ENCODE measurements around the gene TEN1.

The TEN1 gene

GRCh38 chr17:75998327-75998795 lies 19.3 kb downstream of the TEN1 start:
- H3K4me3 ChIP-seq = no peak overlapping the region
- DNase-seq (ENCODE audit: low read depth, low spot score) = no peak
- no peak overlapping the region for H3K9ac ChIP-seq (ENCODE audit: insufficient read length)
- no peaks in the 10 kb centered on the region for H3K36me3 ChIP-seq (ENCODE audit: insufficient read depth, low read length)
- H3K9me3 ChIP-seq (ENCODE audit: low read depth, low read length) = no peaks in the 10 kb centered on the region
- H3K27ac ChIP-seq = no peak overlapping the region
- no peak for TF ChIP-seq POLR2AphosphoS5 (IDR thresholded peaks at IDR 0.05; ENCODE audit: borderline replicate concordance, low read depth, low read length)
- TF ChIP-seq EZH2 (IDR thresholded peaks at IDR 0.05) = no peak
- no peak for TF ChIP-seq FOXP2 (optimal IDR thresholded peaks at IDR 0.05; ENCODE audit: control extremely low read depth, extremely low read length, insufficient read depth)

- Histone ChIP-seq H3K36me3 (ENCODE audit: insufficient read depth, low read length) (no peaks in the 10 kb centered on the region), H3K9me3 (ENCODE audit: low read depth, low read length) (no peaks in the 10 kb centered on the region), H3K4me3 (no peak overlapping the region), H3K27ac (no peak overlapping the region), H3K9ac (ENCODE audit: insufficient read length) (no peak overlapping the region)
- DNase-seq (ENCODE audit: low read depth, low spot score) = no peak
- TF ChIP-seq EZH2 (IDR thresholded peaks at IDR 0.05) (no peak), FOXP2 (optimal IDR thresholded peaks at IDR 0.05; ENCODE audit: control extremely low read depth, extremely low read length, insufficient read depth) (no peak), POLR2AphosphoS5 (IDR thresholded peaks at IDR 0.05; ENCODE audit: borderline replicate concordance, low read depth, low read length) (no peak)
These were observed 21.1 kb downstream of the TEN1 start for GRCh38 chr17:76000016-76000754.

- no peaks in the 10 kb centered on the region for H3K9me3 ChIP-seq (ENCODE audit: low read depth, low read length)
- H3K9ac ChIP-seq (ENCODE audit: insufficient read length) = no peak within 1 kb of the TSS
- no peak within 1 kb of the TSS for H3K4me3 ChIP-seq
- no peaks in the 10 kb centered on the region for H3K36me3 ChIP-seq (ENCODE audit: insufficient read depth, low read length)
- TF ChIP-seq FOXP2 (optimal IDR thresholded peaks at IDR 0.05; ENCODE audit: control extremely low read depth, extremely low read length, insufficient read depth) (no peak), POLR2AphosphoS5 (IDR thresholded peaks at IDR 0.05; ENCODE audit: borderline replicate concordance, low read depth, low read length) (no peak), EZH2 (IDR thresholded peaks at IDR 0.05) (no peak)
- DNase-seq (ENCODE audit: low read depth, low spot score) = no peak
- no peak within 1 kb of the TSS for H3K27ac ChIP-seq
These were observed 21.9 kb downstream of the TEN1 start, which contains the start of gene CDK3 for GRCh38 chr17:76000755-76001521. Gene CDK3, plus strand, starts transcription at chr17:76000855. Its CDS starts 571 bp downstream, at chr17:76001426.

- TF ChIP-seq POLR2AphosphoS5 (IDR thresholded peaks at IDR 0.05; ENCODE audit: borderline replicate concordance, low read depth, low read length) (no peak), EZH2 (IDR thresholded peaks at IDR 0.05) (no peak)
- H3K9me3 ChIP-seq (ENCODE audit: low read depth, low read length) = no peaks in the 10 kb centered on the region
These were observed 23.1 kb downstream of the TEN1 start for GRCh38 chr17:76002100-76002499.

GRCh38 chr17:76003915-76004314 lies 24.9 kb downstream of the TEN1 start:
- DNase-seq (ENCODE audit: low read depth, low spot score) = no peak
- Histone ChIP-seq H3K9ac (ENCODE audit: insufficient read length) (no peak overlapping the region), H3K36me3 (ENCODE audit: insufficient read depth, low read length) (no peaks in the 10 kb centered on the region), H3K9me3 (ENCODE audit: low read depth, low read length) (no peaks in the 10 kb centered on the region), H3K27ac (no peak overlapping the region), H3K4me3 (no peak overlapping the region)
- TF ChIP-seq FOXP2 (optimal IDR thresholded peaks at IDR 0.05; ENCODE audit: control extremely low read depth, extremely low read length, insufficient read depth) (no peak), POLR2AphosphoS5 (IDR thresholded peaks at IDR 0.05; ENCODE audit: borderline replicate concordance, low read depth, low read length) (no peak), EZH2 (IDR thresholded peaks at IDR 0.05) (no peak)

More at GRCh38 chr17:76002100-76002499, 23.1 kb downstream of the TEN1 start:
- Histone ChIP-seq H3K9ac (ENCODE audit: insufficient read length) (no peak overlapping the region), H3K27ac (no peak overlapping the region), H3K4me3 (no peak overlapping the region), H3K36me3 (ENCODE audit: insufficient read depth, low read length) (no peaks in the 10 kb centered on the region)
- no peak for DNase-seq (ENCODE audit: low read depth, low spot score)

GRCh38 chr17:76004750-76005262 lies 25.8 kb downstream of the TEN1 start:
- no peak overlapping the region for H3K27ac ChIP-seq

GRCh38 chr17:76005263-76006149 lies 26.5 kb downstream of the TEN1 start:
- no peak overlapping the region for H3K27ac ChIP-seq
- DNase-seq (ENCODE audit: low read depth, low spot score) = peak; percentile 37
- TF ChIP-seq POLR2AphosphoS5 (IDR thresholded peaks at IDR 0.05; ENCODE audit: borderline replicate concordance, low read depth, low read length) (no peak), EZH2 (IDR thresholded peaks at IDR 0.05) (no peak)
- H3K36me3 ChIP-seq (ENCODE audit: insufficient read depth, low read length) = no peaks in the 10 kb centered on the region
- H3K9ac ChIP-seq (ENCODE audit: insufficient read length) = no peak overlapping the region
- no peak overlapping the region for H3K4me3 ChIP-seq
- H3K9me3 ChIP-seq (ENCODE audit: low read depth, low read length) = no peaks in the 10 kb centered on the region

More at GRCh38 chr17:76004750-76005262, 25.8 kb downstream of the TEN1 start:
- no peak for DNase-seq (ENCODE audit: low read depth, low spot score)
- H3K36me3 ChIP-seq (ENCODE audit: insufficient read depth, low read length) = no peaks in the 10 kb centered on the region
- TF ChIP-seq FOXP2 (optimal IDR thresholded peaks at IDR 0.05; ENCODE audit: control extremely low read depth, extremely low read length, insufficient read depth) (no peak), EZH2 (IDR thresholded peaks at IDR 0.05) (no peak), POLR2AphosphoS5 (IDR thresholded peaks at IDR 0.05; ENCODE audit: borderline replicate concordance, low read depth, low read length) (no peak)
- H3K9ac ChIP-seq (ENCODE audit: insufficient read length) = no peak overlapping the region
- no peak overlapping the region for H3K4me3 ChIP-seq
- no peaks in the 10 kb centered on the region for H3K9me3 ChIP-seq (ENCODE audit: low read depth, low read length)

Measured in SK-N-MC (cell line).